Measurements from ENCODE around the gene CHRD.
A peak's percentile ranks its signal among the peaks of the same experiment; 100 is the strongest.
"Not testable (repeated sequence)": the region's sequence is repeated elsewhere in the genome, so short reads cannot be mapped to it uniquely, and the experiment has no call there.

CHRD gene

GRCh38 chr3:184379358-184380184 lies at the start of gene CHRD:
TSS of gene CHRD (plus strand) at chr3:184380054. CDS start at chr3:184380319, 265 bp downstream.
- no peak for DNase-seq (ENCODE audit: low read depth)

- peak; percentile 88 for DNase-seq (ENCODE audit: low read depth)
These were observed 47.3 kb upstream of the CHRD start for GRCh38 chr3:184332370-184333090.

GRCh38 chr3:184333190-184333589 lies 46.7 kb upstream of the CHRD start:
- DNase-seq (ENCODE audit: low read depth): no peak

- no peak for DNase-seq (ENCODE audit: low read depth)
These were observed 46.2 kb upstream of the CHRD start for GRCh38 chr3:184333700-184334099.

GRCh38 chr3:184334470-184335158 lies 45.2 kb upstream of the CHRD start:
- peak; percentile 72 for DNase-seq (ENCODE audit: low read depth)

GRCh38 chr3:184335291-184335660 lies 44.6 kb upstream of the CHRD start:
- DNase-seq (ENCODE audit: low read depth): no peak

- DNase-seq (ENCODE audit: low read depth): no peak
These were observed 44.0 kb upstream of the CHRD start for GRCh38 chr3:184335661-184336546.

GRCh38 chr3:184336547-184337398 lies 43.1 kb upstream of the CHRD start:
- DNase-seq (ENCODE audit: low read depth): no peak

- no peak for DNase-seq (ENCODE audit: low read depth)
These were observed 42.5 kb upstream of the CHRD start, which contains the start of gene FAM131A for GRCh38 chr3:184337399-184337714. TSS of gene FAM131A (plus strand) at chr3:184337600. CDS start at chr3:184337631, 31 bp downstream.

GRCh38 chr3:184337981-184338380 lies 41.9 kb upstream of the CHRD start:
- DNase-seq (ENCODE audit: low read depth): no peak

GRCh38 chr3:184338511-184338945 lies 41.3 kb upstream of the CHRD start:
- DNase-seq (ENCODE audit: low read depth): no peak

GRCh38 chr3:184339001-184339400 lies 40.9 kb upstream of the CHRD start:
- no peak for DNase-seq (ENCODE audit: low read depth)

- DNase-seq (ENCODE audit: low read depth): not testable (repeated sequence)
These were observed 40.3 kb upstream of the CHRD start for GRCh38 chr3:184339451-184340135.

GRCh38 chr3:184341925-184342324 lies 37.9 kb upstream of the CHRD start:
- DNase-seq (ENCODE audit: low read depth): no peak

- no peak for DNase-seq (ENCODE audit: low read depth)
These were observed 36.5 kb upstream of the CHRD start for GRCh38 chr3:184343200-184343876.

- no peak for DNase-seq (ENCODE audit: low read depth)
These were observed 35.1 kb upstream of the CHRD start for GRCh38 chr3:184344579-184345316.

- no peak for DNase-seq (ENCODE audit: low read depth)
These were observed 34.3 kb upstream of the CHRD start for GRCh38 chr3:184345317-184346144.

All from HS-5 (cell line).